ENCODE data around the gene ARHGEF38.

GRCh38 chr4:105644257-105644656 is 91.8 kb downstream of the ARHGEF38 start:
- TF ChIP-seq CTCF (IDR thresholded peaks at IDR 0.05 in 4 of 5, conservative IDR thresholded peaks at IDR 0.05 in 1 of 5) (no peak), POLR2A (IDR thresholded peaks at IDR 0.05) (no peak)

All from gastrocnemius medialis (tissue), 4 donors.